Fibroblast of skin of right quadriceps (primary cell): Measurements from ENCODE around the gene CREB5.
A peak's percentile ranks its signal among the peaks of the same experiment; 100 is the strongest.

ENCODE experiments used
- DNase-seq: peaks from one replicate; pipeline ENCODE4 v3.0.0-alpha.2; 2013

Gene CREB5

DNA sequence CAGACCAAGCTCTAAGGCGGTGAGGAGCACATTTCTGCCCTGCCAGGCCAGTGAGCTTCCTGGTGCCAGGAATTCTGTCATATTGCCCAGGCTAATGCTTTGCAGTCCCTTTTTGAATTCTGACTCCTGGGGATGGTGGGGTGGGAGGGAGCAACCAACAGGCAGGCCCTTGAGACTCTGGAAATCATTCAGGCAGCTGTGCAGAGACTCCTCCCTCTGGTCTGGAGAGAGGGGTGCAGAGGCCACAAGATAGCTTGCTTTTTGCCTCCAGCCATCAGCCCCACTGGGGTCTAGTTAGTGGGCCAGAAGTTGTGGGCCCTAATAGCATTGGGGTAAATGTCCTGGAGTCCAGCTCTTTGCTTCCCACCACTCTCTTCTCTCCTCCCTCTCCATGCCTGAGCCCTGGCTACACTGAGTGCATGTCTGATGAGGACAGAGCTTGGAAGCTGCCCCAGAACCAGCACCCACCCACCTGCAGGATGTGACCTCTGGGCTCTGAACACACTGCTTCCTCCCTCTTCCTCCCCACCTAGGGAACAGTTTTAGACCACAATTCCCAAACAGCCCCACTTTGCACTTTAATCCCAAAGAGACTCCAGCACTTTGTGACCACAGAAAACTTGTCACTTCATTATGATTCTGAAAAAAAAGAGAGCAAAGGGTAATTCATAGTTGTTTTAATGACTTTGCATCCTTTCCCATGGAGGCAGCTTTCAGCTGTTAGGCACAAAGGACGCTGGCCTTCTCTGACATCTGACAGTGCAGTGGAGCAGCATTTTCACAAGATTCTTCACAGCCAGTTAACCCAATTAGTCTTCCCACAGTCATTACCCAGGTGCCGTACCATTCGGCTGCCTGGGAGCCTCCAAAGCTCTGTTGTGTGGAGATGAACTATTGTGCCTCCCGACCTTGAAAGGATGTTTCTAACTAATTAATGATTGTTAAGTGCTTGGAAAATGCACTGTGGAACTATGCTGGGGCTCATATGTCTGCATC is 283.3 kb downstream of the CREB5 start:
- DNase-seq, result no peak

DNA sequence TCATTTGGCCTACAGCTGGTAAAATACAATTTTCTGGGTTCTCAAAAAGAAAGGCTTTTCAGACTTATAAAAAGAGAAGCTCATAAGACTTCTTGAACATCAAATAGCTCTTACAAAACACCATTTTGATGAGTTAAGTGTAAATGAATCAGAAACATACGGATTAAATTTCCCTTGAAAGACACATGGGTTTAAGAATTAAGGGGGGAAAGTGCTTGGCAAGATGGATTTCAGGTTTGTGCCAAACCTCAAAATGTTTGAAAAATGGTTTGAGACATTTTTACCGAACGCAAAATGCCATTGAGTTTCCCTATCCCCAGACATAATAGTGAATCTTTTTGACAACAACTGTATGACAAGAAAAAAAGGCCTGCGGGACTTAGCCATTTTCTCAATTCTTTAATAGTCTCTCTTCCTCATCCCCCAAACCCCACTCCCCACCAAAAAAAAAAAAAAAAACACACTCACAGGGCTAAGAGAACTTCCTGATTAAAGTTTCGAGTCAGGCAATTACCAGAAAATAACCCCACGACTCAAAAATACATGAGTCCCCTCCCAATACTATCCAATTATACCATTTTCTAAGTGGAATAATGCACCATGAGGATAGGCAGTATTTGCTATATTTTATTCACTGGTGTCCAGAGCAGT is 285.7 kb downstream of the CREB5 start:
- peak; percentile 80 for DNase-seq

- DNase-seq, result no peak
Observed at GRCh38 chr7:28698840-28699239, 286.5 kb downstream of the CREB5 start.

- no peak for DNase-seq
Observed at GRCh38 chr7:28700096-28700495, 287.8 kb downstream of the CREB5 start.

GRCh38 chr7:28700790-28701203 is 288.5 kb downstream of the CREB5 start:
- peak; percentile 81 for DNase-seq

GRCh38 chr7:28701731-28702130 is 289.4 kb downstream of the CREB5 start:
- DNase-seq, result peak; percentile 47

DNA sequence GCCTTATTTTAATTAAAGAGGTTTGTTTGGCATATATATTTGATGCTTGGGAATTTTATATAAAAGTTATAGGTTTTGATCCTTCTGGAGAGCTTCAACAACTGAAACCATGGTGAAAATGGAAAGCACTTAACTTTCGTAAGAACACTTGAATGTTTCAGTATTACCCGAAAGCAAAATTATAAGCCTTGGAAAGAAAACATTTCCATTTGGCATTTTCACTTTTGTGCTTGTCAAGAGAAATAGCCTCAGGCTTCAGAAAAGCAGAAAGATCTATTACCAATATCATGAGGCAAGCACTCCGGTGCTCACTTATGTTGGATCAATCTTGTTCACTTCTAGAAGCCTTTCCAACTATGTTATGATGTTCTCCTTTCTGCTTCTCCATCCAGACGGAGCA is 289.9 kb downstream of the CREB5 start:
- no peak for DNase-seq

- no peak for DNase-seq
Observed at GRCh38 chr7:28703037-28703765, 290.9 kb downstream of the CREB5 start.

- DNase-seq, result no peak
Observed at GRCh38 chr7:28704706-28705105, 292.4 kb downstream of the CREB5 start.

- no peak for DNase-seq
Observed at GRCh38 chr7:28705350-28705749, 293.0 kb downstream of the CREB5 start.

DNA sequence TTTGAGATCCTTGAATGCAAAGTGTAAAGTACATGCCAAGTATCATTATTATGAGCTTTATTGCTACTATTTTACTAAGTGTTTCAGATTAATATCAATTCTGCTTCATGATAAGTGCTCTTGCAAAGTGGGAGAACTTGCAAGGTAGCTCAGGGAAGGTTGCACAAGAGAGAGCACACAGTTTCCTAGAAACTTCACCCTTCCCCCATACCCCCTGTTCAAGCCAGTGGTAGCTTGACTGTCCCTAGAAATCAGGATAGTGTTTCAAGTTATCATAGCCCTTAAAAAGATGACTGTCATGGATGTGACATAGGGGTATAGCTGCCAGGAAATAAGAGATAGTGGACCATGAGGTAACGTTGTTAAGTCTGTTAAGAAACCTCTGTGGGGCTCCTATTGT is 294.3 kb downstream of the CREB5 start:
- no peak for DNase-seq

DNA sequence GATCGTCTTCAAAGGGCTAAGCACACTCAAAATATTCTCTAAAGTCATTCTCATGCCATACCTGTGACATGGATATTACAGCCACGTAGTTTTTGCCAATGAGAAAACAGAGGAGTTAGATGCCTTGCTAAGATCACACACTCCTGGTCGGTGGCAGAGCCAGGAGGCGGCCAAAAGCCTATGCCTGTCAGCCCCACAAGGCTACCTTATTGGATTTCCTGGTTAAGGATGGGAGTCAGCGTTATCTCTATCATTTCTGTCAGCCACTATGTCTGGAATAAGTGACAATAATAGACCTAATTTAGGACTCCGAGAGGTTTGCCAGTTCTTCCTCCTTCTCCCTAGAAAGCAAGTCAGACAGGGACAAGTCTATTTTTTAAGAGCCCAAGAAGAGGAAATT is 295.0 kb downstream of the CREB5 start:
- no peak for DNase-seq

DNA sequence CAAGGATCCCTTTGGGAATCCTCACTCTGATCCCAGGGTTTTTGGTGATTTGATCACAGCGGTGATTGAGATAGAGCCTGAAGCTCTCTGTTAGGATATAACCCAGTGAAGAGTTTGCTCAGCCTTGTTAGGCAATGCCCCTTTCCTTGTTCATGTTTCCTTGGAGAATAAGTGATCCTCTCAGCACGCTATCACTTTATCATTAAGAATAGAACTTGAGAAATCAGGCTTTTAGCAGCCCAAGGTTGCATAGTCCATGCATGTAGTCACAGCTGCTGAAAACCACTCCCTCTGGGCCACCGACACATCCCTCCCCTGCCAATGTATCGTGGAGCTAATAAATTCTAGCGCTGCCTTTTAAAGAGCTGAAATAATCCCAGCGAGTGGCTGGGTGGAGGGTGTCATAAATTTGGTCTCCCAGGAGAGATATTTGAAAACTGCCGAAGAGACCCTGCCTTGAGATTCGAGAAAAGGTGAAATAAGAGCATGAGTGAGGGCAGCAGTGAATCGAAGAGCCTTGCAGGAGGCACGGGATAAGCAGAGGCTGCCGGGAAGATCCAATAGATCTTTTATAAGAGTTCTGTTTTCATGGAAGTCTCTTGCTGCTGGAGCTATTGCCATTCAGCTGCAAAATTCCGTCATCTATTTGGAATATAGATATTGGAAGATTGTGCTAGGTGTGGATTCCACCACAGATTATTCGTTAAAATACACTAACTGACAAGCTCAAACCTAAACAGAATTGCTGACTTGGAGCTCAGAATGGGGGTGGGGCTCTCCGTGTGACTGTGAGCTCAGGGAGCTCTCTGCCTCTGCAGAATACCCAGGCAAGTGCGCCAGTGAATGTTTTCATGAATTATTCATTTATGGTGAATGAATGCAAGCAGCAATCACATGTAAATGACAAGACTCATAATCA is 296.0 kb downstream of the CREB5 start:
- DNase-seq, result peak; percentile 77

GRCh38 chr7:28709748-28710147 is 297.4 kb downstream of the CREB5 start:
- DNase-seq, result no peak

DNA sequence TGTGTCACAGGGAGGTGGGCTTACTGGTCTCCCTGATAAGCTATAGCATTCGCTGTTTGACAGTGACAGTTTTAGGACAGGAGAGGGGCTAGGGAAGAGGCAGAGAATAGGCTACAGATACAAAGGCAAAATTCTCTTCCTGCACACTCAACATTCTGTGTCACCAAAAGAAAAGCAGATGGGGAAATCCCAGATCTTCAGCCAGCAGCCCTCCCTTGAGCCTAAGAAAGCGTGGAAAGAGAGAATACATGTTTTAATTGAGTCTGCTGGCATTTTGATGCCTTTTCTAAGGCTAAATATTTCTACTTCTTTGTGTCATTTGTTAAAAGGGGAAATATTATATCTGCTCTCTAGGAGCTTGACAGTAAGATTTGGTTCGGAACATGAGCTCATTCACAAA is 298.8 kb downstream of the CREB5 start:
- DNase-seq, result no peak

GRCh38 chr7:28714459-28715120 is 302.3 kb downstream of the CREB5 start:
- no peak for DNase-seq

DNA sequence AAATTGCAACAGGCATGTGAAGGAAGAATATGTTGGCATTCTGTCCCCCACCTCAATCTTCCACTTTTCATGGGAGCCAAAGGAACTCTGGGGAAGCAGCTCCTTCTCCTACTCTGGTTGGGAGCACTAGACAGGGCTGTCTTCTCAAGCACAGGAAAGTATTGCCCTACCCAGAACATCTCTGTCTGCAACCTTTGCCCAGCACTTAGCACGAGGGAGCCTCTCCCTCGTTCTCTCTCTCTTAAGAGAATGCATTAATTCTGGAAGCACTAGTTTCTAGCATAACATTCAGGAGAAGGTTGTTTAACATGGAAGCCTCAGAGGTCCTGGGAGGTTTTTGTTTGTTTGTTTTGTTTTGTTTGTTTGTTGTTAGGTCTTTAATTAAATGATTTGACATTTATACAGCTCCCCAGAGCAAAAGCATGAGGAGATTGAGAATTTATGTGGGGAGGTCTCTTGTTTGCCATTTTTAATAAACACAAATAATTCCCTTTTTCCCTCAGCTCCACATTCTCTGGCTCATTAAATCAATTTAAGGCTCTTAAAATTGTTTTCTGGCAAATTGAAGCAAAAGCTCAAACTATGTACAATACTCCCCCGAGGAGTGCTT is 305.2 kb downstream of the CREB5 start:
- no peak for DNase-seq

GRCh38 chr7:28718055-28718481 is 305.8 kb downstream of the CREB5 start:
- DNase-seq, result no peak

DNA sequence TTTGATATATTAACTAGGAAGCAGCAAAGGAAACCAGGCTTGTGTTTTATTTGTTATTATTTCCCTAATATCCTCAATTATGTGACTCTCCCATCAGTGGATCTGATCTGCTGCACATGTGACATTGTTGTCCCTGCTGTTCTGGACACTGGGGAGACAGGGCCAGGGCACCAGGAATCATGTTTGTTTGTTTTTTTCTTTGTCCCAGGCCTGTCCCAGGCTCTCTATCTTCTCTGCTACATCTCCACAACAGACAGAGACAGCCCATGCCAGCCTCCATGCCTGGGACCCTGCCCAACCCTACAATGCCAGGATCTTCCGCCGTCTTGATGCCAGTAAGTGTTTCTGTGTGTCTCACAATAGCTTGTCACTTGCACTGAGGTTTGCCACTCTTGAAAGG is 306.2 kb downstream of the CREB5 start:
- DNase-seq, result no peak

DNA sequence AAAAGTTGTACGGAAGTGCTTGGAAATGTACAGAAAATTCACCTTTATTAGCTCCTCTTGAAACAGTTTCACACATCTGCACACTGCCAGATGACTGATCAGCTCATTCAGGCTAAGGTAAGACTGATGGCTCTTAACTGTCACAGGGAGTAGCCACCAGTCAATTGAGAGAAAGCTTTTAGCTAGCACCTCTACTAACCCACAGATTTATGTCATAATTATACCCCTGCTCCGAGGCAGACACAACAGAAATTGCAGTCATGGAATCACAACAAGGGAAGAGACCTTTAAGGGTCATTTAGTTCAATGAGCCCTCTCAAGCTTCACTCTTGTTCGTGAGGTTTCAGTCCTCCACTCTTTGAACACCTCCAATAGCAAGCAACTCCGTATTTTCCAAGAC is 310.4 kb downstream of the CREB5 start:
- DNase-seq, result no peak

GRCh38 chr7:28723336-28723735 is 311.0 kb downstream of the CREB5 start:
- no peak for DNase-seq
